ENCODE measurements around the gene HMOX2.

DNA sequence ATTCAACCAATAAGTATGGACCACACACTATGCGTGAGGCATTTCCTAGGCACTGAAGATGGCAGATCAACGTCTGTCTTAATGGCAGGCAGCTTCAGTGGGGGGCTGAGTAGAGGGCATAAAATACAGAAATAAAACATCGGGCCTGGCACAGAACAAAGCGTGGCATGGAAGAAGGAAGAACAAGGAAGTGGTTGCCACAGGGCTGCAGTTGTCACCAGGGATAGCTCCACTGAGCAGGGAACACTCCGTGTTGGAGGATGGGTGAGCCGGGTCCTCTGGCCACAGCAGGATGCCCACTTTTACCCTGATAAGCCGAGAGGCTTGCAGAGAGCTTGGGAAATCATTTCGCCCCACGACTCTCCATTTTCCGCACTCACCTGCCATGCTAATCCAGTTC lies 56.0 kb downstream of the HMOX2 start:
- TF ChIP-seq, protein P1, sequence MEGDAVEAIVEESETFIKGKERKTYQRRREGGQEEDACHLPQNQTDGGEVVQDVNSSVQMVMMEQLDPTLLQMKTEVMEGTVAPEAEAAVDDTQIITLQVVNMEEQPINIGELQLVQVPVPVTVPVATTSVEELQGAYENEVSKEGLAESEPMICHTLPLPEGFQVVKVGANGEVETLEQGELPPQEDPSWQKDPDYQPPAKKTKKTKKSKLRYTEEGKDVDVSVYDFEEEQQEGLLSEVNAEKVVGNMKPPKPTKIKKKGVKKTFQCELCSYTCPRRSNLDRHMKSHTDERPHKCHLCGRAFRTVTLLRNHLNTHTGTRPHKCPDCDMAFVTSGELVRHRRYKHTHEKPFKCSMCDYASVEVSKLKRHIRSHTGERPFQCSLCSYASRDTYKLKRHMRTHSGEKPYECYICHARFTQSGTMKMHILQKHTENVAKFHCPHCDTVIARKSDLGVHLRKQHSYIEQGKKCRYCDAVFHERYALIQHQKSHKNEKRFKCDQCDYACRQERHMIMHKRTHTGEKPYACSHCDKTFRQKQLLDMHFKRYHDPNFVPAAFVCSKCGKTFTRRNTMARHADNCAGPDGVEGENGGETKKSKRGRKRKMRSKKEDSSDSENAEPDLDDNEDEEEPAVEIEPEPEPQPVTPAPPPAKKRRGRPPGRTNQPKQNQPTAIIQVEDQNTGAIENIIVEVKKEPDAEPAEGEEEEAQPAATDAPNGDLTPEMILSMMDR (IDR thresholded peaks at IDR 0.05) = no peak
- TF ChIP-seq POLR2A (IDR thresholded peaks at IDR 0.05) (no peak), POLR2AphosphoS5 (IDR thresholded peaks at IDR 0.05; ENCODE audit: insufficient read depth in 1 of 2, low read depth in 1 of 2) (no peak)

Data from vagina (tissue), 2 donors.